CD4-positive, alpha-beta T cell treated with Interleukin-2 at 100 ng/mL for 4 hours (primary cell): Measurements from ENCODE around the gene PPIF.

ENCODE experiments used
- DNase-seq: peaks from one replicate; pipeline ENCODE4 v3.0.0-alpha.2; 2020; ENCODE audit warnings: low spot score

PPIF gene

GRCh38 chr10:79403441-79404230, 56.4 kb downstream of the PPIF start:
- DNase-seq: no peak

DNA sequence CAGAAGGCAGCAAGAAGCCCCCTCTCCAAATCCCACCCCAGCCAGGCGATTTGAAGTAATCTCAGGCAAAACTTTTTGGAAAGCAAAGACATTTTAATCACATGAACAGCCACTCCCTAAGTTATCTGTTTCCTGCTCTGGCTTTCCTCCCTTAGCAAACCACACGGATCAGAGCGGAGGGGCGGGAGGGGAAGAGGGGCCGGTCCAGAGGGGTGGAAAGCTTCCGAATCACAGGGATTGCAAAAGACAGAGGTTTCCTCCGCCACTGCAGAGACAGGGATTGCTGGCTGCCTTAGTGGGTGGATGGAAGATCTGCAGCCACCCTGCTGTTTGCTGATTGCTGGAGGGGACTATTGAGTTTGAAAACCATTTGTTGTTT, 57.0 kb downstream of the PPIF start:
- DNase-seq: no peak

DNA sequence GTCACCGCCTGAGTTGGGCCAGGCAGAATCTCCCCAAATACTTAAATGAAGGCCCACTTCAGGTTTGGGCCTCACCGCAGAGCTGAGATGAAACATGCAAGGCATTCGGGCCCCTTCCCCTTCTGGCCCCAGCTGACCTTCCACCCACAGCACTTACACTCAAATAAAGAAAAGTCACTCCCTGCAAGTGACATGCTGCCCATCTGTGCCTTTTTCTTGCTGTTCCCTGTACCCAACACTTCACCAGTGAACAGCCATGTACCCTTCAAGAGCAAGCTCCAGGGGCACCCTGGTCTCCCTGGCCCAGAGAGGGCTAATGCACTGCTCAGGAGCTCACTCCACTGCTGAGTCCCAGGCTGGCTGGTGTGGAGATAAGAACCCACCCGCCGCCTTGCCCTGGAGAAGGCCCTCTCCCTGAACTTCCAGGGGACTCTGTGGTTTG, 57.4 kb downstream of the PPIF start:
- no peak for DNase-seq
